ENCODE data around the gene ESPN.

ESPN gene

DNA sequence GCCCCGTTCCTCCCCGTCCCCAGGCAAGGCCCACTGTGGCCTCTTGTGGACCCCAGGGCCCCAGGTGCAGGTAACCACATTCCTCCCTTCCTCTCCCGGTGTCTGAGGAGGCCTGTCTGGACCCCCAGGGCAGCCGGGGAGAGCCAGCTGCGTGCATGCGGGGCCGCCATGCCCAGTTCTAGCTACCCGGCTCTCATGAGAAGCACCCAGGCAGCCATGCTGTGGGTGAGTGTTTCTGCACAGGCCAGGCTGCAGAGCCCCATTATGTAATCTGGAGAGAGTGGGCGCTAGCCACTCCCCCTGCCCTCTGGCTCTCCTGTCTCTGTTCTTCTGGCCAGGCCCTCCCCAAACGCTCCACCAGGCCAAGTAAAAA, 85.3 kb downstream of the ESPN start:
- Histone ChIP-seq H3K9ac (ENCODE audit: low read length in 5 of 5) (no peak overlapping the region), H3K27me3 (ENCODE audit: control insufficient read depth in 5 of 5, insufficient read depth in 4 of 5, low read length in 5 of 5) (no peaks in the 10 kb centered on the region), H3K36me3 (ENCODE audit: control insufficient read depth in 5 of 5, insufficient read depth in 5 of 5, low read length in 5 of 5) (no peaks in the 10 kb centered on the region), H3K9me3 (ENCODE audit: control insufficient read depth in 5 of 5, low read length in 5 of 5) (no peaks in the 10 kb centered on the region), H3K4me1 (ENCODE audit: control insufficient read depth in 5 of 5, insufficient read depth in 5 of 5, low read length in 5 of 5) (peaks cover 2 to 90% (median 59%) of the 10 kb centered on the region in 5 donors), H3K4me3 (ENCODE audit: low read depth in 1 of 5, low read length in 5 of 5) (no peak overlapping the region), H3K27ac (ENCODE audit: low read depth, low read length) (peak overlapping the region; percentile 6)

DNA sequence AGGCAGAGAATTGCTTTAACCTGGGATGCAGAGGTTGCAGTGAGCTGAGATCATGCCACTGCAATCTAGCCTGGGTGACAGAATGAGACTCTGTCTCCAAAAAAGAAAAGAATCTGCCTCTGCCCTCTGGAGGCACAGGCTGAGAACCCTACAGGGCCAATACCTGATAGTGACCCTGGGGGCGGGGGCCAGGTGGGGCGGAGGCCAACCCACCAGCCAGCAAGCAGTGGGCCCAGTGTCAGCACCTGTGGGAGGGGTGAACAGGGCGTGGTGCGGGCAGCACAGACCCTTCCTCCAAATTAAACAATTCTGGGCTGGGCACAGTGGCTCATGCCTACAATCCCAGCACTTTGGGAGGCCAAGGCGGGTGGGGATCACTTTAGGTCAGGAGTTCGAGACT, 85.9 kb downstream of the ESPN start:
- peaks cover 2 to 89% (median 61%) of the 10 kb centered on the region in 5 donors for H3K4me1 ChIP-seq (ENCODE audit: control insufficient read depth in 5 of 5, insufficient read depth in 5 of 5, low read length in 5 of 5)
- no peaks in the 10 kb centered on the region for H3K27me3 ChIP-seq (ENCODE audit: control insufficient read depth in 5 of 5, insufficient read depth in 4 of 5, low read length in 5 of 5)
- H3K27ac ChIP-seq (ENCODE audit: low read depth, low read length), result peak overlapping the region; percentile 6
- H3K4me3 ChIP-seq (ENCODE audit: low read depth in 1 of 5, low read length in 5 of 5), result no peak overlapping the region
- no peaks in the 10 kb centered on the region for H3K9me3 ChIP-seq (ENCODE audit: control insufficient read depth in 5 of 5, low read length in 5 of 5)
- H3K9ac ChIP-seq (ENCODE audit: low read length in 5 of 5), result no peak overlapping the region
- no peaks in the 10 kb centered on the region for H3K36me3 ChIP-seq (ENCODE audit: control insufficient read depth in 5 of 5, insufficient read depth in 5 of 5, low read length in 5 of 5)

All from subcutaneous abdominal adipose tissue (tissue), 5 donors.